Tibial artery (tissue), 4 donors: ENCODE results near the gene SPAG7.

Experiments
- DNase-seq, 2 donors: peaks; one replicate each; pipeline ENCODE4 v3.0.0-alpha.2; 2019
- H3K27ac ChIP-seq, 2 donors: fragments of 200-600 bp; sonication (generic) in 1 of 2; 1 replicate in 1 of 2; 2 replicates in 1 of 2; pipeline ENCODE4 v1.5.1; 2018 to 2019; ENCODE audit warnings: mild to moderate bottlenecking in 1 of 2
- H3K27me3 ChIP-seq, 2 donors: fragments of 200-600 bp; sonication (generic) in 1 of 2; one replicate each; pipeline versions ENCODE4 v1.5.1 to v1.6.0; 2016 to 2019
- H3K36me3 ChIP-seq, 3 donors: fragments of 200-600 bp; sonication (generic) in 2 of 3; one replicate each; pipeline ENCODE4 v1.5.1; 2016 to 2019; ENCODE audit warnings: mild to moderate bottlenecking in 2 of 3
- H3K4me1 ChIP-seq, 4 donors: fragments of 200-600 bp; sonication (generic) in 2 of 4; 1 replicate in 3 of 4; 2 replicates in 1 of 4; pipeline ENCODE4 v1.5.1; 2016 to 2019
- H3K4me3 ChIP-seq, 2 donors: fragments of 200-600 bp; sonication (generic) in 1 of 2; 1 replicate in 1 of 2; 2 replicates in 1 of 2; pipeline ENCODE4 v1.5.1; 2018 to 2019; ENCODE audit warnings: mild to moderate bottlenecking in 2 of 2
- H3K9me3 ChIP-seq, 3 donors: fragments of 200-600 bp; sonication (generic) in 1 of 3; one replicate each; pipeline ENCODE4 v1.5.1; 2016 to 2019
- intact Hi-C: fragments of 100-400 bp; cut with DNase I; formaldehyde crosslinking; loops from one replicate; pipeline ENCODE4 v1.15.0; 2023; ENCODE audit warnings: low total_unique reads
- TF ChIP-seq, protein P1 (sequence below), 2 experiments: fragments of 200-600 bp in 1 of 2; fragments of 450-650 bp in 1 of 2; IDR thresholded peaks; one replicate each; pipeline ENCODE4 v1.5.1; 2017 to 2019; ENCODE audit warnings: antibody characterized with exemption in 2 of 2, mild to moderate bottlenecking in 1 of 2, moderate library complexity in 1 of 2

SPAG7 gene

GRCh38 chr17:4968486-4969046 lies 949 bp upstream of the SPAG7 start:
- H3K4me3 ChIP-seq, result peak overlapping the region; percentile 66 to 75
- no peak for DNase-seq

GRCh38 chr17:4966844-4967538 lies 626 bp downstream of the SPAG7 start:
- TF ChIP-seq, protein P1, sequence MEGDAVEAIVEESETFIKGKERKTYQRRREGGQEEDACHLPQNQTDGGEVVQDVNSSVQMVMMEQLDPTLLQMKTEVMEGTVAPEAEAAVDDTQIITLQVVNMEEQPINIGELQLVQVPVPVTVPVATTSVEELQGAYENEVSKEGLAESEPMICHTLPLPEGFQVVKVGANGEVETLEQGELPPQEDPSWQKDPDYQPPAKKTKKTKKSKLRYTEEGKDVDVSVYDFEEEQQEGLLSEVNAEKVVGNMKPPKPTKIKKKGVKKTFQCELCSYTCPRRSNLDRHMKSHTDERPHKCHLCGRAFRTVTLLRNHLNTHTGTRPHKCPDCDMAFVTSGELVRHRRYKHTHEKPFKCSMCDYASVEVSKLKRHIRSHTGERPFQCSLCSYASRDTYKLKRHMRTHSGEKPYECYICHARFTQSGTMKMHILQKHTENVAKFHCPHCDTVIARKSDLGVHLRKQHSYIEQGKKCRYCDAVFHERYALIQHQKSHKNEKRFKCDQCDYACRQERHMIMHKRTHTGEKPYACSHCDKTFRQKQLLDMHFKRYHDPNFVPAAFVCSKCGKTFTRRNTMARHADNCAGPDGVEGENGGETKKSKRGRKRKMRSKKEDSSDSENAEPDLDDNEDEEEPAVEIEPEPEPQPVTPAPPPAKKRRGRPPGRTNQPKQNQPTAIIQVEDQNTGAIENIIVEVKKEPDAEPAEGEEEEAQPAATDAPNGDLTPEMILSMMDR (IDR thresholded peaks at IDR 0.05), result no peak
- Histone ChIP-seq H3K27ac (peak overlapping the region; percentile 90 to 92), H3K4me3 (peak overlapping the region; percentile 66 to 75), H3K4me1 (peaks cover 0 to 34% (median 32%) of the 10 kb centered on the region in 4 donors), H3K9me3 (no peaks in the 10 kb centered on the region), H3K36me3 (peaks cover 3 to 23% (median 17%) of the 10 kb centered on the region in 3 donors), H3K27me3 (no peaks in the 10 kb centered on the region)
- peak; percentile 99 for DNase-seq
- intact Hi-C loops, result loop anchor here (1.0 to 2.0 kb wide), 2 partner anchors 18 to 30 kb away; partner anchors contain the start of genes INCA1, KIF1C and PFN1

More at GRCh38 chr17:4968486-4969046, 949 bp upstream of the SPAG7 start:
- peak overlapping the region; percentile 90 to 92 for H3K27ac ChIP-seq
- H3K9me3 ChIP-seq, result no peaks in the 10 kb centered on the region
- H3K27me3 ChIP-seq, result no peaks in the 10 kb centered on the region
- TF ChIP-seq, protein P1 (IDR thresholded peaks at IDR 0.05), result no peak
- intact Hi-C loops, result no loop called here
- peaks cover 0 to 34% (median 32%) of the 10 kb centered on the region in 4 donors for H3K4me1 ChIP-seq
- H3K36me3 ChIP-seq, result peaks cover 15 to 39% (median 33%) of the 10 kb centered on the region in 3 donors

DNA sequence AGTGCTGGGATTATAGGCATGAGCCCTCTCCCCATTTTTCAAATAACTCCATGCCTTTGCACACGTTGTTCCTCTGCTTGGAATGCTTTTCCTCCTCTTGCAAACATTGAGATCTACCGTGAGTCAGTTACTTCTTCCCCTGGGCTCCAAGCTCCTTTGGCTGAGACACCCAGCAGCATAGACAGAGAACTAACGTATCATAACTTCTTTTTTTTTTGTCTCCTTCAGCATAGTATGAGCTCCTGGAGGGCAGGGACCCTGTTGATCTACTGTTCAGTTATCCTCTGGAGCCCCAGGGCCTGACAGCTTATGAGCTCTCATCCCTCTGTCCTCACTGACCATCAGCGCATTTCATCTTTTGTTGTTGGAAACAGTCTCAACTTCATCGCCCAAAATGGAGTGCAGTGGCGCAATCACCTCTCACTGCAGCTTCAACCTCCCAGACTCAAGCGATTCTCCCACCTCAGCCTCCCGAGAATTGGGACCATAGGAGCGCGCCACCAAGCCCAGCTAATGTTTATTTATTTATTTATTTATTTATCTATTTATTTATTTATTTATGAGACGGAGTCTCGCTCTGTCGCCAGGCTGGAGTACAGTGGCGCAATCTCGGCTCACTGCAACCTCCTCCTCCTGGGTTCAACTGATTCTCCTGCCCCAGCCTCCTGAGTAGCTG lies 2.2 kb downstream of the SPAG7 start:
- Histone ChIP-seq H3K9me3 (no peaks in the 10 kb centered on the region), H3K27ac (no peak overlapping the region), H3K36me3 (peaks cover 5 to 25% (median 15%) of the 10 kb centered on the region in 3 donors), H3K27me3 (no peaks in the 10 kb centered on the region), H3K4me3 (peak overlapping the region in 1 of 2 donors; percentile 66), H3K4me1 (peaks cover 0 to 34% (median 32%) of the 10 kb centered on the region in 4 donors)
- intact Hi-C loops, result no loop called here
- DNase-seq, result no peak
- TF ChIP-seq, protein P1 (IDR thresholded peaks at IDR 0.05), result no peak

GRCh38 chr17:4960279-4960922 lies 7.2 kb downstream of the SPAG7 start:
- Histone ChIP-seq H3K27me3 (no peaks in the 10 kb centered on the region), H3K4me1 (peaks cover 0 to 2% (median under 1%) of the 10 kb centered on the region in 4 donors), H3K9me3 (no peaks in the 10 kb centered on the region), H3K27ac (no peak overlapping the region), H3K36me3 (peaks cover 24 to 36% (median 29%) of the 10 kb centered on the region in 3 donors), H3K4me3 (no peak overlapping the region)
- TF ChIP-seq, protein P1 (IDR thresholded peaks at IDR 0.05), result no peak
- no peak for DNase-seq
- intact Hi-C loops, result no loop called here

DNA sequence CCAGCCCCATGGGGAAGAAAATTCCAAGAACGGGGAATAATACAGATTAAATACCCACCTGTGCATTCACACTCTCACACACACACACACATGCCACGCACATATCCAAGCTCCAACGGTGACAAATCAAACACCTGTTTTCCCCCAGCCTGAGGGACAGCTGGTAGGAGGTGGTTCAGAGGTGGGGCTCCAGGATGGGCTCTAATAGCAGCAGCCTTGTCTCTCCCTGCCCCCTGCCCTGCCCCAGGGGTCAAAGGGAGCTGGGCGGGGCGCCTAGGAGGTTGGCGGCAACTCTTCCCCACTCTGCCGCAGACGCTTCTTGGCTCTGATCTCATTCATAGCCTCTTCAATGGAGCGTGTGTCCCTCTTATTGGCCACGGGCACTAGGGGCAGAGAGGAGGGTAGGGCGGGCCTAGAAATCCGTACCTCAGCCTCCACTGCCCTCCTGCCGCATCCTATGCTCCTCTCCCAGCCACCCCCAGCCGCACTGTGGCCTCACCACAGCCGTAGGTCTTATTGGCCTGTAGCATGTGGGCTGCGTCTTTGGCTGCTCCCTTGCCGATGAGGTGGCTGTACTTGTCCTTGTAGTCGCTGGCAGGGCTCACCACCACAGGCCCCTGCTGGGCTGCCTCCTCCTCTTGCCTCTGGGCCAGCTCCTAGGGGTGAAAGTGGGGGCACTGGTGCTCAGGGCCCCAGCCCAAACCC lies 8.2 kb downstream of the SPAG7 start:
- Histone ChIP-seq H3K27me3 (no peaks in the 10 kb centered on the region), H3K4me3 (no peak overlapping the region), H3K4me1 (no peaks in the 10 kb centered on the region), H3K36me3 (peaks cover 24 to 36% (median 29%) of the 10 kb centered on the region in 3 donors), H3K9me3 (no peaks in the 10 kb centered on the region), H3K27ac (no peak overlapping the region)
- no peak for DNase-seq
- intact Hi-C loops, result no loop called here
- TF ChIP-seq, protein P1 (IDR thresholded peaks at IDR 0.05), result no peak
